Gastrocnemius medialis (tissue), 4 donors: Measurements from ENCODE around the gene TCP11.

Source experiments
- CTCF ChIP-seq, 5 experiments: fragments of 450-650 bp in 3 of 5; fragments of 200-600 bp in 2 of 5; sonication (generic) in 2 of 5; IDR thresholded peaks in 4 of 5; conservative IDR thresholded peaks in 1 of 5; 1 replicate in 4 of 5; 2 replicates in 1 of 5; pipeline ENCODE4 v1.5.1; 2016 to 2019; ENCODE audit warnings: antibody characterized with exemption in 5 of 5, mild to moderate bottlenecking in 3 of 5, moderate library complexity in 3 of 5
- POLR2A ChIP-seq, 2 donors: fragments of 450-650 bp; IDR thresholded peaks; one replicate each; pipeline ENCODE4 v1.6.1; 2017; ENCODE audit warnings: antibody characterized with exemption in 2 of 2, mild to moderate bottlenecking in 2 of 2, moderate library complexity in 2 of 2

GRCh38 chr6:35161266-35161665, 20.1 kb upstream of the TCP11 start:
- TF ChIP-seq CTCF (IDR thresholded peaks at IDR 0.05 in 4 of 5, conservative IDR thresholded peaks at IDR 0.05 in 1 of 5) (no peak), POLR2A (IDR thresholded peaks at IDR 0.05) (no peak)
